Measurements from ENCODE around the gene PFKFB3. TPM values are rescaled to one million over a fixed set of nuclear protein-coding genes. Genes with fewer than 3 reads are reported as not detected.
"Not testable (repeated sequence)": the region's sequence is repeated elsewhere in the genome, so short reads cannot be mapped to it uniquely, and the experiment has no call there.

Gene PFKFB3
- total RNA-seq, 1 donor from 2014 or later: 441 TPM

GRCh38 chr10:6177880-6178281 lies 24.9 kb upstream of the PFKFB3 start:
- DNase-seq (ENCODE audit: low spot score): no peak

- DNase-seq (ENCODE audit: low spot score): no peak
Observed at GRCh38 chr10:6178581-6178980, 24.2 kb upstream of the PFKFB3 start.

- no peak for DNase-seq (ENCODE audit: low spot score)
Observed at GRCh38 chr10:6179078-6179477, 23.7 kb upstream of the PFKFB3 start.

GRCh38 chr10:6180480-6181110 lies 22.1 kb upstream of the PFKFB3 start:
- no peak for DNase-seq (ENCODE audit: low spot score)

GRCh38 chr10:6181249-6181648 lies 21.5 kb upstream of the PFKFB3 start:
- DNase-seq (ENCODE audit: low spot score): no peak

- no peak for DNase-seq (ENCODE audit: low spot score)
Observed at GRCh38 chr10:6182454-6183098, 20.2 kb upstream of the PFKFB3 start.

- no peak for DNase-seq (ENCODE audit: low spot score)
Observed at GRCh38 chr10:6185039-6185716, 17.6 kb upstream of the PFKFB3 start.

GRCh38 chr10:6186894-6187256 lies 15.9 kb upstream of the PFKFB3 start:
- DNase-seq (ENCODE audit: low spot score): no peak

GRCh38 chr10:6187278-6187677 lies 15.5 kb upstream of the PFKFB3 start:
- DNase-seq (ENCODE audit: low spot score): no peak

- not testable (repeated sequence) for DNase-seq (ENCODE audit: low spot score)
Observed at GRCh38 chr10:6190033-6190432, 12.7 kb upstream of the PFKFB3 start.

GRCh38 chr10:6191147-6191546 lies 11.6 kb upstream of the PFKFB3 start:
- no peak for DNase-seq (ENCODE audit: low spot score)

- no peak for DNase-seq (ENCODE audit: low spot score)
Observed at GRCh38 chr10:6191569-6191968, 11.2 kb upstream of the PFKFB3 start.

GRCh38 chr10:6193342-6193741 lies 9.4 kb upstream of the PFKFB3 start:
- DNase-seq (ENCODE audit: low spot score): not testable (repeated sequence)

- no peak for DNase-seq (ENCODE audit: low spot score)
Observed at GRCh38 chr10:6194311-6194710, 8.4 kb upstream of the PFKFB3 start.

- DNase-seq (ENCODE audit: low spot score): no peak
Observed at GRCh38 chr10:6195376-6195775, 7.4 kb upstream of the PFKFB3 start.

GRCh38 chr10:6195846-6196245 lies 6.9 kb upstream of the PFKFB3 start:
- no peak for DNase-seq (ENCODE audit: low spot score)

- DNase-seq (ENCODE audit: low spot score): not testable (repeated sequence)
Observed at GRCh38 chr10:6196524-6196923, 6.2 kb upstream of the PFKFB3 start.

GRCh38 chr10:6197321-6197720 lies 5.4 kb upstream of the PFKFB3 start:
- no peak for DNase-seq (ENCODE audit: low spot score)

GRCh38 chr10:6198171-6198570 lies 4.6 kb upstream of the PFKFB3 start:
- DNase-seq (ENCODE audit: low spot score): no peak

- DNase-seq (ENCODE audit: low spot score): no peak
Observed at GRCh38 chr10:6199131-6199733, 3.5 kb upstream of the PFKFB3 start.

GRCh38 chr10:6200440-6200733 lies 2.3 kb upstream of the PFKFB3 start:
- no peak for DNase-seq (ENCODE audit: low spot score)

- no peak for DNase-seq (ENCODE audit: low spot score)
Observed at GRCh38 chr10:6200734-6201515, 1.8 kb upstream of the PFKFB3 start.
